K562 (cell line): ENCODE results near the gene EVL.

Source experiments
- CTCF ChIP-seq, 3 experiments: IDR thresholded peaks in 2 of 3; conservative IDR thresholded peaks in 1 of 3; 2 replicates each; pipeline ENCODE4 v1.5.1; 2011 to 2012; ENCODE audit warnings: low read length in 3 of 3, mild to moderate bottlenecking in 3 of 3, control low read depth in 2 of 3, improper control_type of control experiment in 1 of 3, inconsistent platforms in 1 of 3, low read depth in 1 of 3, mixed read lengths in 1 of 3, moderate library complexity in 1 of 3; ENCODE audit not compliant: insufficient read depth in 2 of 3
- ETV6 ChIP-seq, 3 experiments: fragments of 150-350 bp in 1 of 3; sonication (generic) in 1 of 3; formaldehyde crosslinking in 1 of 3; IDR thresholded peaks; 2 replicates each; pipeline versions ENCODE4 v1.6.1 to v1.8.0; 2014 to 2022; ENCODE audit warnings: borderline replicate concordance in 2 of 3, low read depth in 2 of 3, antibody characterized with exemption in 1 of 3, low read length in 1 of 3, mild to moderate bottlenecking in 1 of 3, missing genetic modification reagents in 1 of 3
- EZH2 ChIP-seq: IDR thresholded peaks from 2 replicates; pipeline ENCODE4 v1.6.1; 2012; ENCODE audit warnings: low read depth, mild to moderate bottlenecking, inconsistent platforms, low read length, borderline replicate concordance
- HEY1 ChIP-seq: fragments of 250-450 bp; sonication (Bioruptor Pico); IDR thresholded peaks from 2 replicates; pipeline ENCODE4 v1.5.0; 2020; ENCODE audit warnings: mild to moderate bottlenecking, moderate library complexity, borderline replicate concordance
- LCOR ChIP-seq: sonication (generic); formaldehyde crosslinking; IDR thresholded peaks from 2 replicates; pipeline ENCODE4 v1.8.0; 2022; ENCODE audit warnings: mild to moderate bottlenecking, missing genetic modification reagents
- NRF1 ChIP-seq, 2 experiments: fragments of 450-650 bp; IDR thresholded peaks in 1 of 2; conservative IDR thresholded peaks in 1 of 2; 2 replicates each; pipeline ENCODE4 v1.6.1; 2014; ENCODE audit warnings: mild to moderate bottlenecking in 2 of 2
- ZNF140 ChIP-seq: fragments of 250-450 bp; sonication (Bioruptor Pico); IDR thresholded peaks from 2 replicates; pipeline ENCODE4 v1.8.0; 2021; ENCODE audit warnings: moderate library complexity, mild to moderate bottlenecking, inconsistent platforms
- ZNF232 ChIP-seq: sonication (generic); formaldehyde crosslinking; IDR thresholded peaks from 2 replicates; pipeline ENCODE4 v1.8.0; 2022; ENCODE audit warnings: mild to moderate bottlenecking, missing genetic modification reagents

- TF ChIP-seq ZNF232 (CRISPR knock-in tag) (no peak), ETV6 (IDR thresholded peaks at IDR 0.05; ENCODE audit: borderline replicate concordance in 1 of 2, low read depth in 2 of 2, low read length in 1 of 2) (no peak), ETV6 (CRISPR knock-in tag; IDR thresholded peaks at IDR 0.05; ENCODE audit: borderline replicate concordance) (no peak), LCOR (CRISPR knock-in tag) (no peak), NRF1 (conservative IDR thresholded peaks at IDR 0.05 in 1 of 2, IDR thresholded peaks at IDR 0.05 in 1 of 2) (no peak), ZNF140 (CRISPR knock-in tag) (no peak), EZH2 (no peak), CTCF (IDR thresholded peaks at IDR 0.05 in 2 of 3, conservative IDR thresholded peaks at IDR 0.05 in 1 of 3; ENCODE audit: insufficient read depth in 2 of 3, low read depth in 1 of 3, low read length in 3 of 3) (no peak), HEY1 (no peak)
Observed at GRCh38 chr14:100168506-100168905, 103.3 kb downstream of the EVL start.
